ENCODE measurements around the gene PDPK1.

Gene PDPK1

GRCh38 chr16:2537451-2538379 is at the start of gene PDPK1:
TSS of gene PDPK1 (plus strand) at chr16:2538021. CDS start at chr16:2538113, 92 bp downstream.
- DNase-seq (ENCODE audit: low spot score), result peak; percentile 95

DNA sequence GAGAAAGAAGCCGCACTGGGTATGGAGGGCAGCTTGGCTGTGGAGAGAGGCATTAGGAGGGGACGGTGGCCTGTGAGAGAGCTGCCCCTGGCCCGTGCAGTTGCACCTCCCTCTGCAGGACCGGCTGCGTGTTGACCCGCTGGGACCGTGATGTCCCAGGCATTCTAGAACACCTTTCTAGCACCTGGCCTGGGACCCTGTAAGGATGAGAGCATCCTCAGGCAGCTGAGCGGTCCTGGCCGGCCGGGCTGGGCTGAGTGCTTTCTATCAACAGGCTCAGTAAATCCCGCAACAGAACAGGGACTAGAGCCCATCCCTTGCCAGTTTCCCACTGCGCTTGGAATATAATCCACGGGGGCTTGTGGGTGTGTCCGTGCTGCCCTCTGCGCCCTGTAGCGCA is 48.2 kb upstream of the PDPK1 start:
- DNase-seq (ENCODE audit: low spot score), result no peak

- no peak for DNase-seq (ENCODE audit: low spot score)
Observed at GRCh38 chr16:2490190-2491105, 47.4 kb upstream of the PDPK1 start.

GRCh38 chr16:2492292-2492691 is 45.5 kb upstream of the PDPK1 start:
- DNase-seq (ENCODE audit: low spot score), result no peak

DNA sequence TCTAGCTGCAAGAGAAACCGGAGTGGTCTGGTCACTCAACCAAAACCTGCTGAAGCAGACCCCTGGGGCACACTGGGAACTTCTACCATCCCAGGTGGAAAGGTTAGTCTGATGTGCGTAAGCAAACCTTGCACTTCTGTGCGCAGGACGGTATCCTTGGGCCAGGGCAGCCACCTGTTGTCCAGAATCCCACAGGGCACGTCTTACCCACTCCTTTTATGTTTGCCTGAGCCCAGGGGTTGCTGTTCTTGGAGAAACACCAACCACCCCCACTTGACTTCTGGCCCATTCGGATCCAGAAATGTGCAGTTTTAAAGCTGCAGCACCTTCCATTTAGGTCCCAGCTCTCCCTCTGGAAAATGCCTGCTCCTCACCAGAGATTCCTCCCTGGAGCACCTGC is 44.2 kb upstream of the PDPK1 start:
- no peak for DNase-seq (ENCODE audit: low spot score)

GRCh38 chr16:2494616-2495015 is 43.2 kb upstream of the PDPK1 start:
- no peak for DNase-seq (ENCODE audit: low spot score)

- no peak for DNase-seq (ENCODE audit: low spot score)
Observed at GRCh38 chr16:2495041-2495440, 42.8 kb upstream of the PDPK1 start.

- DNase-seq (ENCODE audit: low spot score), result no peak
Observed at GRCh38 chr16:2496223-2497115, 41.4 kb upstream of the PDPK1 start.

DNA sequence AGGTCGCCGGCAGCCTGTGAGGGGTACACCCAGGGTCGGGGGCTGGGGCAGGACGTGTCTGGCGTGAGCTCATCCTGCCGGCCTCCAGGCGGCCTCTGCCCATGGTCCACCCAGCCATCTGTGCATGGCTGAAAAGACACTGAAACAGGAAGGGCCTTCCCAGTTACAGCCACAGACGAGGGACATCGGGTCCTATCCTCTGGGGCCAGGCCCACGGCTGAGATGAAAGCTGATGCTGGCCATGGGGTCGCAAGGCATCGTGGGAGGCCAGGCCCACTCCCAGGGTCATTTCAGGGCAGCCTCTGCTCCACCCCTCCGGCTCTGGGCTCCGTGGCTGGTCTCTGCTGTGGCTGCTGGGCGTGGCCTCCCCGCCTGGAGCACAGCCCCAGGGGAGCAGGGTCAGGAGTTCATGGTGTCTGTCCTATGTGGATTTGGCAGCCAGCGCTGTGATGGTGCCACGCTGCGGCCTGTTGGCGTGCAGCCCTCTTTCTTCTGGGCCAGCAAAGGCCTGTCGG is 40.6 kb upstream of the PDPK1 start:
- DNase-seq (ENCODE audit: low spot score), result no peak

GRCh38 chr16:2497695-2498484 is 39.9 kb upstream of the PDPK1 start:
- DNase-seq (ENCODE audit: low spot score), result no peak

GRCh38 chr16:2498531-2499253 is 39.1 kb upstream of the PDPK1 start:
- no peak for DNase-seq (ENCODE audit: low spot score)

- DNase-seq (ENCODE audit: low spot score), result no peak
Observed at GRCh38 chr16:2499454-2499853, 38.4 kb upstream of the PDPK1 start.

GRCh38 chr16:2499890-2500429 is 37.9 kb upstream of the PDPK1 start:
- DNase-seq (ENCODE audit: low spot score), result no peak

- DNase-seq (ENCODE audit: low spot score), result no peak
Observed at GRCh38 chr16:2500430-2500917, 37.3 kb upstream of the PDPK1 start.

GRCh38 chr16:2500918-2501750 is 36.7 kb upstream of the PDPK1 start:
- peak; percentile 82 for DNase-seq (ENCODE audit: low spot score)

GRCh38 chr16:2501946-2502895 is 35.6 kb upstream of the PDPK1 start:
- no peak for DNase-seq (ENCODE audit: low spot score)

DNA sequence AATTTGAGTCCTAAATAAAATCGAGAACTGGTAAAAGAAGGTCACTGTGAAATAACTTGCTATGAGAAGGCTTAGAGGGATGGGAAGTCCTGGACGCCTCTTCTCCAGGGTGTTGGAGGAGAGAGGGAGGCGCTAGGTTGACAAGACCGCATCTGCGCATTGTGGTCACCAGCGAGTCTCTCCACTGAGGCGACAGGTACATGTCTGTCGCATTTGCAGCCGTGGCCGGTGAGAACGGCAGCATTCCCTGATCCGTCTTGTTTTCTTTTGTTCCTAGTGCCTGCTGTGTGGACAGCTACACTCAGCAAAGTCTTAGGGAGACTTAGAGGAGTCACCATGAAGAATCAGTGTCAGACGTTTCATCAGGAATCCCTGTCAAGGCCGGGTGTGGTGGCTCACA is 32.1 kb upstream of the PDPK1 start:
- DNase-seq (ENCODE audit: low spot score), result no peak
